Adrenal gland (tissue), 5 donors: ENCODE results near the gene YAP1.

ENCODE experiments used
- POLR2A ChIP-seq, 2 donors: fragments of 450-650 bp; IDR thresholded peaks; one replicate each; pipeline ENCODE4 v1.6.1; 2017; ENCODE audit warnings: antibody characterized with exemption in 2 of 2, mild to moderate bottlenecking in 2 of 2, moderate library complexity in 1 of 2
- TF ChIP-seq, protein P1 (sequence below), 6 experiments: fragments of 450-650 bp in 4 of 6; fragments of 200-600 bp in 2 of 6; sonication (generic) in 1 of 6; IDR thresholded peaks; 1 replicate in 5 of 6; 2 replicates in 1 of 6; pipeline versions ENCODE4 v1.5.1 to v1.8.0; 2016 to 2021; ENCODE audit warnings: antibody characterized with exemption in 6 of 6, mild to moderate bottlenecking in 2 of 6, moderate library complexity in 1 of 6
- donor health status: DM: no; HTN: no; CAD: no.

DNA sequence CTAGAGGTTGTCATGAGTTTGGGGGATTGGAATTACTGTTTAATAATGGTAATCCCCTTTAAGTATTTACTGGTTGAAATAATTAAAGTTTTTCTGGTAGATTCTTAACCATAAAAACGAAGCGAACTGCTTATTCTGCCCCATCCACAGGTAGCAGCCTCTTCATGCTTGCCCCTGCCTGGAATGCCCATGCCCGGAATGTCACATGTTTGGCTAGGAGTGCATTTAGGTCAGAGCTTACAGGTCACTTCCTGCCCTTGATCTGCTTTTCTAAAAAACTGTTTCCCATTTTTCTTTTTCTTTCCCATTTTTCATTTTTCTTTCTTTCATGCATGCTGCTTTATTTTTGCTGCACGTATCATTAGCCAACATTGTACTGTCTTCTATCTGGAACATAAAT lies 69.1 kb downstream of the YAP1 start:
- TF ChIP-seq, protein P1, sequence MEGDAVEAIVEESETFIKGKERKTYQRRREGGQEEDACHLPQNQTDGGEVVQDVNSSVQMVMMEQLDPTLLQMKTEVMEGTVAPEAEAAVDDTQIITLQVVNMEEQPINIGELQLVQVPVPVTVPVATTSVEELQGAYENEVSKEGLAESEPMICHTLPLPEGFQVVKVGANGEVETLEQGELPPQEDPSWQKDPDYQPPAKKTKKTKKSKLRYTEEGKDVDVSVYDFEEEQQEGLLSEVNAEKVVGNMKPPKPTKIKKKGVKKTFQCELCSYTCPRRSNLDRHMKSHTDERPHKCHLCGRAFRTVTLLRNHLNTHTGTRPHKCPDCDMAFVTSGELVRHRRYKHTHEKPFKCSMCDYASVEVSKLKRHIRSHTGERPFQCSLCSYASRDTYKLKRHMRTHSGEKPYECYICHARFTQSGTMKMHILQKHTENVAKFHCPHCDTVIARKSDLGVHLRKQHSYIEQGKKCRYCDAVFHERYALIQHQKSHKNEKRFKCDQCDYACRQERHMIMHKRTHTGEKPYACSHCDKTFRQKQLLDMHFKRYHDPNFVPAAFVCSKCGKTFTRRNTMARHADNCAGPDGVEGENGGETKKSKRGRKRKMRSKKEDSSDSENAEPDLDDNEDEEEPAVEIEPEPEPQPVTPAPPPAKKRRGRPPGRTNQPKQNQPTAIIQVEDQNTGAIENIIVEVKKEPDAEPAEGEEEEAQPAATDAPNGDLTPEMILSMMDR (IDR thresholded peaks at IDR 0.05): no peak
- no peak for TF ChIP-seq POLR2A (IDR thresholded peaks at IDR 0.05)
